Panc1 (cell line): Measurements from ENCODE around the gene UTY. TPM values are rescaled to one million over a fixed set of nuclear protein-coding genes. Genes with fewer than 3 reads are reported as not detected.

ENCODE experiments used
- ATAC-seq: fragments of 200-7000 bp; cut with Tn5 transposase; 2 replicates; pipeline ENCODE4 v1.9.1; 2020; ENCODE audit warnings: mild to moderate bottlenecking, moderate library complexity
- BruUV-seq: library from RNA; stranded (reverse); fragments of 400-500 nt; replicated peaks from 2 replicates; lab custom pipeline; 2021; lab: Mats Ljungman, UMichigan
- CTCF ChIA-PET: fragments of 300-600 bp; sonication (Branson Sonifier 250); formaldehyde crosslinking; loops from one replicate; lab custom pipeline; 2022; ENCODE audit warnings: antibody characterized with exemption; lab: Charles Lee
- POLR2A ChIA-PET: fragments of 300-600 bp; sonication (Branson Sonifier 250); formaldehyde crosslinking; loops from one replicate; lab custom pipeline; 2022; ENCODE audit warnings: antibody characterized with exemption; lab: Charles Lee
- DNase-seq: peaks from one replicate; pipeline ENCODE4 v3.0.0-alpha.2; 2010; ENCODE audit warnings: low read depth, low spot score
- H3K27ac ChIP-seq: 2 replicates; pipeline ENCODE4 v1.5.1; 2011; ENCODE audit warnings: mild to moderate bottlenecking, low read length, inconsistent platforms
- H3K27me3 ChIP-seq: fragments of 200-500 bp; sonication (Bioruptor generic); 2 replicates; pipeline ENCODE4 v1.6.0; 2014; ENCODE audit warnings: low read length, inconsistent platforms; ENCODE audit not compliant: control insufficient read depth, insufficient read depth
- H3K36me3 ChIP-seq: fragments of 200-500 bp; sonication (Bioruptor generic); 2 replicates; pipeline ENCODE4 v1.5.1; 2014; ENCODE audit warnings: inconsistent platforms, mild to moderate bottlenecking, low read length, moderate library complexity; ENCODE audit not compliant: control insufficient read depth, insufficient read depth
- H3K4me1 ChIP-seq: 2 replicates; pipeline ENCODE4 v1.5.1; 2011; ENCODE audit warnings: inconsistent platforms, mild to moderate bottlenecking, low read length, moderate library complexity; ENCODE audit not compliant: control insufficient read depth, insufficient read depth
- H3K4me3 ChIP-seq, 2 experiments: 2 replicates each; pipeline ENCODE4 v1.5.1; 2011 to 2012; ENCODE audit warnings: low read depth in 2 of 2, low read length in 2 of 2, mild to moderate bottlenecking in 2 of 2, inconsistent platforms in 1 of 2, moderate library complexity in 1 of 2
- H3K9me3 ChIP-seq: fragments of 200-500 bp; sonication (Bioruptor generic); 2 replicates; pipeline ENCODE4 v1.5.1; 2014; ENCODE audit warnings: low read depth, mild to moderate bottlenecking, inconsistent platforms, low read length, moderate library complexity; ENCODE audit not compliant: control insufficient read depth, insufficient read depth
- POLR2AphosphoS5 ChIP-seq: IDR thresholded peaks from 2 replicates; pipeline ENCODE4 v1.6.1; 2012; ENCODE audit warnings: mild to moderate bottlenecking, low read depth, low read length, moderate library complexity
- REST ChIP-seq, 2 experiments: IDR thresholded peaks; 2 replicates each; pipeline ENCODE4 v1.6.1; 2011 to 2012; ENCODE audit warnings: low read depth in 2 of 2, control low read depth in 1 of 2, low read length in 1 of 2, mild to moderate bottlenecking in 1 of 2, moderate library complexity in 1 of 2; ENCODE audit not compliant: insufficient read depth in 1 of 2
- SIN3A ChIP-seq: IDR thresholded peaks from 2 replicates; pipeline ENCODE4 v1.6.1; 2012; ENCODE audit warnings: low read depth, mild to moderate bottlenecking, low read length, moderate library complexity, borderline replicate concordance; ENCODE audit not compliant: insufficient read depth
- TCF7L2 ChIP-seq: IDR thresholded peaks from 2 replicates; pipeline ENCODE4 v1.6.1; 2011; ENCODE audit warnings: mild to moderate bottlenecking, low read depth, low read length, inconsistent platforms
- in situ Hi-C: cut with HindIII; loops from 2 replicates; pipeline ENCODE4 v1.10.0; 2016; ENCODE audit warnings: low sequenced_read_pairs, low pct_unique_long_range_greater_than_20kb
- intact Hi-C: fragments of 100-400 bp; cut with micrococcal nuclease; formaldehyde crosslinking; loops from one replicate; pipeline ENCODE4 v1.10.0; 2022; ENCODE audit not compliant: unreplicated experiment
- total RNA-seq: library from RNA; stranded (reverse); gene quantifications from one replicate; pipeline ENCODE4 v1.2.1, GENCODE V29; 2021; ENCODE audit not compliant: unreplicated experiment
- TF ChIP-seq, protein P1 (sequence below): fragments of 450-650 bp; IDR thresholded peaks from 2 replicates; pipeline ENCODE4 v1.5.1; 2017; ENCODE audit warnings: mild to moderate bottlenecking

The UTY gene
- total RNA-seq, 1 experiment from 2014 or later, result 0.10 TPM

DNA sequence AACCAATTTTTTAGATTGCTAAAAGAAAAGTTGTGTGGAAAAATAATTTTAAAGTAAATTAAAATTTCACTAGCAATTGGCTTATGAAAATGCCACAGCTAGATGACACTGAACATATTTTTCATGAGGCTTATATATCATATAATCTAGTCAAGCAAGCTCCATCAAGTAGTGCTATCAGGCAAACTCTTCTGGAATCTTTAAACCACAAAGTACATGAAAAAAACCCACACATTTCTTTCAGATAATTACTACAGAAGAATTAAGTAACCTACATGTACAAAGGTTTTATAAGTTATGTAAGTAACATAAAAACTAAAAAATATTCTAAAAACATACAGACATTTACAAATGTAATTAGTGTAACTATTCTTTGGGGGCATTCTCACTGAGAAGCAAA, 229.4 kb downstream of the UTY start:
- POLR2A ChIA-PET, result no interaction called here
- Histone ChIP-seq H3K27me3 (no peaks in the 10 kb centered on the region), H3K9me3 (no peaks in the 10 kb centered on the region), H3K27ac (no peak overlapping the region), H3K4me3 (no peak overlapping the region), H3K4me1 (no peaks in the 10 kb centered on the region), H3K36me3 (no peaks in the 10 kb centered on the region)
- TF ChIP-seq TCF7L2, result no peak
- TF ChIP-seq SIN3A, result no peak
- no peak for TF ChIP-seq REST (IDR thresholded peaks at IDR 0.05; ENCODE audit: insufficient read depth in 1 of 2, low read depth in 2 of 2, low read length in 1 of 2)
- TF ChIP-seq, protein P1, sequence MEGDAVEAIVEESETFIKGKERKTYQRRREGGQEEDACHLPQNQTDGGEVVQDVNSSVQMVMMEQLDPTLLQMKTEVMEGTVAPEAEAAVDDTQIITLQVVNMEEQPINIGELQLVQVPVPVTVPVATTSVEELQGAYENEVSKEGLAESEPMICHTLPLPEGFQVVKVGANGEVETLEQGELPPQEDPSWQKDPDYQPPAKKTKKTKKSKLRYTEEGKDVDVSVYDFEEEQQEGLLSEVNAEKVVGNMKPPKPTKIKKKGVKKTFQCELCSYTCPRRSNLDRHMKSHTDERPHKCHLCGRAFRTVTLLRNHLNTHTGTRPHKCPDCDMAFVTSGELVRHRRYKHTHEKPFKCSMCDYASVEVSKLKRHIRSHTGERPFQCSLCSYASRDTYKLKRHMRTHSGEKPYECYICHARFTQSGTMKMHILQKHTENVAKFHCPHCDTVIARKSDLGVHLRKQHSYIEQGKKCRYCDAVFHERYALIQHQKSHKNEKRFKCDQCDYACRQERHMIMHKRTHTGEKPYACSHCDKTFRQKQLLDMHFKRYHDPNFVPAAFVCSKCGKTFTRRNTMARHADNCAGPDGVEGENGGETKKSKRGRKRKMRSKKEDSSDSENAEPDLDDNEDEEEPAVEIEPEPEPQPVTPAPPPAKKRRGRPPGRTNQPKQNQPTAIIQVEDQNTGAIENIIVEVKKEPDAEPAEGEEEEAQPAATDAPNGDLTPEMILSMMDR, result no peak
- TF ChIP-seq POLR2AphosphoS5, result no peak
- CTCF ChIA-PET, result no interaction called here
- ATAC-seq (no peak), DNase-seq (no peak)
- intact Hi-C loops (no loop called here), in situ Hi-C loops (no loop called here)
- no TSS peak for BruUV-seq

GRCh38 chrY:13243716-13244115, 236.1 kb downstream of the UTY start:
- CTCF ChIA-PET, result no interaction called here
- no peak for DNase-seq
- intact Hi-C loops (no loop called here), in situ Hi-C loops (no loop called here)
- Histone ChIP-seq H3K27ac (no peak overlapping the region), H3K4me1 (no peaks in the 10 kb centered on the region), H3K4me3 (no peak overlapping the region), H3K9me3 (no peaks in the 10 kb centered on the region), H3K36me3 (no peaks in the 10 kb centered on the region), H3K27me3 (no peaks in the 10 kb centered on the region)
- no peak for TF ChIP-seq SIN3A
- TF ChIP-seq REST (IDR thresholded peaks at IDR 0.05; ENCODE audit: insufficient read depth in 1 of 2, low read depth in 2 of 2, low read length in 1 of 2), result no peak
- no peak for TF ChIP-seq TCF7L2
- TF ChIP-seq, protein P1, result no peak
- TF ChIP-seq POLR2AphosphoS5, result no peak
- no TSS peak for BruUV-seq
- no peak for ATAC-seq
- POLR2A ChIA-PET, result no interaction called here
